ENCODE results near the gene ETNK1. TPM values are rescaled to one million over a fixed set of nuclear protein-coding genes. Genes with fewer than 3 reads are reported as not detected.

The ETNK1 gene
- 17.8 and 18.0 TPM in 2 replicates for total RNA-seq (ENCODE audit: low replicate concordance)

GRCh38 chr12:22624870-22625761 is at the start of gene ETNK1:
TSS of gene ETNK1 (plus strand) at chr12:22625171. CDS start at chr12:22625431, 260 bp downstream.

Other genes starting within 250 kb of the ETNK1 start
- 11.9 and 21.2 TPM in 2 replicates for gene C2CD5, start 80.6 kb upstream of the ETNK1 start, total RNA-seq (ENCODE audit: low replicate concordance)

Data from smooth muscle cell of the coronary artery (primary cell).